ENCODE results near the gene RAP2A.

RAP2A gene

DNA sequence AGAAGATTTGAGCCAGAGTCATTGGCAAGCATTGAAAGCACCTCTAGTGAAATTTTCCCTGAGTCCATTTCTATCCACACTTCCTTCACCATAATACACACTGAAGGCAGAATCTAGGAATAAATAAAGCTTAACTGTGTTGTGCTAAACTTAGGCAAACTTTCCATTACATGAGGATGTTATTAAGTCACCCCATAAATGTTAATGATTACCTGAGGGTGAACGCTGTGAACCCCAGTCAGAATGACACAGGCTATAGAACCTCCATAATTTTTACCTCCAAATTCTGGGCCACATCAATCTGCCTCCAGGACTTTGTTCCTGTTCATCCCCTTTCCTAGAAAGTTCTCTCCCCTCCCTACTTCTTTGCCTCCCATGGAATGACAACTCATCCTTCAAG lies 71.0 kb downstream of the RAP2A start:
- TF ChIP-seq, protein P1, sequence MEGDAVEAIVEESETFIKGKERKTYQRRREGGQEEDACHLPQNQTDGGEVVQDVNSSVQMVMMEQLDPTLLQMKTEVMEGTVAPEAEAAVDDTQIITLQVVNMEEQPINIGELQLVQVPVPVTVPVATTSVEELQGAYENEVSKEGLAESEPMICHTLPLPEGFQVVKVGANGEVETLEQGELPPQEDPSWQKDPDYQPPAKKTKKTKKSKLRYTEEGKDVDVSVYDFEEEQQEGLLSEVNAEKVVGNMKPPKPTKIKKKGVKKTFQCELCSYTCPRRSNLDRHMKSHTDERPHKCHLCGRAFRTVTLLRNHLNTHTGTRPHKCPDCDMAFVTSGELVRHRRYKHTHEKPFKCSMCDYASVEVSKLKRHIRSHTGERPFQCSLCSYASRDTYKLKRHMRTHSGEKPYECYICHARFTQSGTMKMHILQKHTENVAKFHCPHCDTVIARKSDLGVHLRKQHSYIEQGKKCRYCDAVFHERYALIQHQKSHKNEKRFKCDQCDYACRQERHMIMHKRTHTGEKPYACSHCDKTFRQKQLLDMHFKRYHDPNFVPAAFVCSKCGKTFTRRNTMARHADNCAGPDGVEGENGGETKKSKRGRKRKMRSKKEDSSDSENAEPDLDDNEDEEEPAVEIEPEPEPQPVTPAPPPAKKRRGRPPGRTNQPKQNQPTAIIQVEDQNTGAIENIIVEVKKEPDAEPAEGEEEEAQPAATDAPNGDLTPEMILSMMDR (IDR thresholded peaks at IDR 0.05; ENCODE audit: low read depth, low read length), result no peak
- DNase-seq, result no peak
- no peaks in the 10 kb centered on the region for H3K9me3 ChIP-seq
- no peaks in the 10 kb centered on the region for H3K4me1 ChIP-seq
- no peaks in the 10 kb centered on the region for H3K36me3 ChIP-seq
- H3K4me3 ChIP-seq (ENCODE audit: low read depth, low read length), result no peak overlapping the region
- peaks cover 6% of the 10 kb centered on the region for H3K27me3 ChIP-seq

DNA sequence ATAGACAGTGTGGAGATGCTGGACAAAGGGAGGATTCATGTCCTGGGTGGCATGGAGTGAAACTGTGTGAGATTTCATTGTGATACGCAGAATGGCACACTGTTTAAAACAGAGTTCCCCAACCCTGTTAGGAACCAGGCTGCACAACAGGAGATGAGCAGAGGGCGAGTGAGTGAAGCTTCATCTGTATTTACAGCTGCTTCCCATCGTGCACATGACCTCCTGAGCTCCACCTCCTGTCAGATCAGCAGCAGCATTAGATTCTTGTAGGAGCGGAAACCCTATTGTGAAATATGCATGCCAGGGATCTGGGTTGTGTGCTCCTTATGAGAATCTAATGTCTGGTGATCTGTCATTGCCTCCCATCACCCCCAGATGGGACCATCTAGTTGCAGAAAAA lies 72.5 kb downstream of the RAP2A start:
- no peak for DNase-seq
- H3K4me1 ChIP-seq, result no peaks in the 10 kb centered on the region
- no peak overlapping the region for H3K4me3 ChIP-seq (ENCODE audit: low read depth, low read length)
- TF ChIP-seq, protein P1 (IDR thresholded peaks at IDR 0.05; ENCODE audit: low read depth, low read length), result 0 out of 2 replicates have a peak, but pooled peaks have one; percentile 1
- no peaks in the 10 kb centered on the region for H3K9me3 ChIP-seq
- H3K36me3 ChIP-seq, result no peaks in the 10 kb centered on the region
- peaks cover 7% of the 10 kb centered on the region for H3K27me3 ChIP-seq

DNA sequence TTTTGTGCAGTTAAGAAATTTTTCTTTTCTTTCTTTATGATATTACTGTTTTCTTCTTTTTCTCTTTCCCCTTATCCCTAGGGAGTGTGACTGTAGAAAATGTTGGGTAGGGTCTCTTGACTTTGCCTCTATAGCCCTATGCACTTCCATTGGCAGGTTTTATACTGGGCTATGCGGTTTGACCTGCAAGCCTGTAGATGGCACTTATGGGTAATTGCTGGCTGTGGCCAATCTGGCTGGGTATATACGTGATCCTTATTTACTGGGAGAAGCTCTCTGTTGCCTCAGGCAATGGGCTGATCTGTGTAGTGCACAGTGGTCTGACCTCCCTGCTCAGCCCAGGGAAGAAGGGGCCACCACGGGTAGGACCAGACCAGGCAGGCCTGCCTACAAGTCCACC lies 78.8 kb downstream of the RAP2A start:
- peaks cover 3% of the 10 kb centered on the region for H3K27me3 ChIP-seq
- H3K36me3 ChIP-seq, result no peaks in the 10 kb centered on the region
- H3K4me1 ChIP-seq, result no peaks in the 10 kb centered on the region
- no peak overlapping the region for H3K4me3 ChIP-seq (ENCODE audit: low read depth, low read length)
- TF ChIP-seq, protein P1 (IDR thresholded peaks at IDR 0.05; ENCODE audit: low read depth, low read length), result peak; percentile 25
- peak; percentile 17 for DNase-seq
- no peaks in the 10 kb centered on the region; the same call in 1 of the 2 replicates for H3K9me3 ChIP-seq

DNA sequence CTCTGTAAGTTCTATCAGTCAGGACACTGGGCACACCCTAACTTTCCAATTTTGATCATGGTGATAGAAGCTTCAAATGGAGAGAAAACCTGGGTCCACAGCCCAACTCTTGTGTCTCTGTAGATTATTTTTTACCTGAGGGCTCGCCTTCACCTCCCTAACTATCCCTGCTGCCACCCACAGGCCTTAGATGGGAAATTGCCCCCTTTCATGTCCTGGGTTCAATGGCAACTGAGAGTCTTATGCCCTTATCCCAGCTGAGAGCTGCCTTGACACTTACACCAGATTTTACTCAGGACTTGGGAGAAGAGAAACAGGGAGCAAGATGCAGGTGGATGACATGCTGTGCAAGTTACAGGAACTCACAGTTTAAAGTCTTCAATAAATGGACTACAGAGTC lies 81.7 kb downstream of the RAP2A start:
- Histone ChIP-seq H3K4me3 (ENCODE audit: low read depth, low read length) (no peak overlapping the region), H3K9me3 (no peaks in the 10 kb centered on the region; the same call in 1 of the 2 replicates), H3K36me3 (no peaks in the 10 kb centered on the region), H3K27me3 (peaks cover 3% of the 10 kb centered on the region; the same call in 1 of the 2 replicates), H3K4me1 (no peaks in the 10 kb centered on the region)
- no peak for DNase-seq
- TF ChIP-seq, protein P1 (IDR thresholded peaks at IDR 0.05; ENCODE audit: low read depth, low read length), result no peak

DNA sequence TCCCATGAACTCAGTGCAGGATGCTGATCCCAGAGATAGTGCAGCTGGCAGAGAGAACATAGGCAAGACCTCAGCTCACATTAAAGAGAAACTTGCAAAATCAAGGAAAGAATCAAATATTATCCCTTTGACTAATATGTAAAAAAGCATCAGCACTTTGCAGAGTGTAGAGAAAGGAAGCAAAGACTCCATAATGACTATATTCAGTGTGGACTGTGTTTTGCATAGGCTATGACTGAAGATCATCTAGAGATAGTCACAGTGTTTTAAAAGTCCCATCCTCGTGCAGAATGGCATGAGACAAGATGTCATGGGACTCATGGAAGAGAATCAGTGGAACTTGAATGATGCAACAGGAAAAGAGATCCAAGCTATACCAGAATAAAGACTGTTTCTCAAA lies 84.0 kb downstream of the RAP2A start:
- DNase-seq, result no peak
- TF ChIP-seq, protein P1 (IDR thresholded peaks at IDR 0.05; ENCODE audit: low read depth, low read length), result no peak
- Histone ChIP-seq H3K4me1 (no peaks in the 10 kb centered on the region; the same call in 1 of the 2 replicates), H3K9me3 (no peaks in the 10 kb centered on the region), H3K27me3 (no peaks in the 10 kb centered on the region), H3K36me3 (no peaks in the 10 kb centered on the region), H3K4me3 (ENCODE audit: low read depth, low read length) (no peak overlapping the region)

Measured in BE2C (cell line).